Stimulated activated CD4-positive, alpha-beta T cell treated with anti-CD3 and anti-CD28 coated beads, TNF-alpha, amount 100 ng/mL, for 4 hours (primary cell): Measurements from ENCODE around the gene LIPC.

Source experiments
- DNase-seq, 3 experiments: peaks; one replicate each; pipeline ENCODE4 v3.0.0-alpha.2; 2020; ENCODE audit warnings: low read depth in 3 of 3

The LIPC gene

GRCh38 chr15:58554758-58555157 is 123.0 kb downstream of the LIPC start:
- DNase-seq, result no peak

DNA sequence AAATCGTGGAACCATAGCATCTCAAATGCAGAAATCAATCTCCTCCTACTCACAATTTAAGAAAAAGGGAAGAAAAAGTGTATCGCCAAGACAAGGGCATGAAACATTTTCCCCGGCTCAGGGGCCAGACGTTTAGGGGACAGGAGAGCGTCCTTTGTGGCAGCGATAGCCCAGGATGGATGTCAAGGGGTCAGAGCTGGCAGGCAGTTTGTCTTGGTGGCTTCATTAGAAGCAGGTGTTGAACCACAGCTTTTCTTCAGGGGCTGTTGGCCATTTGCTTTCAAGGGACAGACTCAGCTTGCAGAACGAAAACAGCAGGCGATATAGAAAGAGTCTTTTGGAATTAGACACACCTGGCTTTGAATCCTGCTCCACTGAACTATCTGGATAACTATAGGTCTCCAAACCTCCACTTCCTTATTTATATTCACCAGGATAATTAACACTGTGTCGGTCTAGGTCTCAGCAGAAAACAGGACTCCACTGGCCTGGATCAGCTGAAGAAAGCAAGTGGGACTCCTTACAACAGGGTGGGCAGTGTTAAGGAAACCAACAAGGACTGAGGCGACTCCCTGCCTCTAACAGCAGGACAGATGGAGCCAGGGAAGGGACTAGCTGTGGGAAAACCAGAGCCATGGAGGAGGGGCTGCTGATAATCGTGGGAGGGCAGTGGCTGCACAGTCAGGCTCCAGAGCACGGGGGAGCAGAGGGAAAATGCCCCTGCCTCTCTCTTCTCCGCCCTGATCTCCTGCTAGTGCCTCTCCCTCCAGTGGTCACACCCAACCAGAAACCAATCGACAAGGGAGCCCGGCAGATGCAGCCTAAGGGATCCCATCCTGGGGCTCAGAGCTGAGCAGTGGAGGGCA is 123.6 kb downstream of the LIPC start:
- DNase-seq, result no peak

DNA sequence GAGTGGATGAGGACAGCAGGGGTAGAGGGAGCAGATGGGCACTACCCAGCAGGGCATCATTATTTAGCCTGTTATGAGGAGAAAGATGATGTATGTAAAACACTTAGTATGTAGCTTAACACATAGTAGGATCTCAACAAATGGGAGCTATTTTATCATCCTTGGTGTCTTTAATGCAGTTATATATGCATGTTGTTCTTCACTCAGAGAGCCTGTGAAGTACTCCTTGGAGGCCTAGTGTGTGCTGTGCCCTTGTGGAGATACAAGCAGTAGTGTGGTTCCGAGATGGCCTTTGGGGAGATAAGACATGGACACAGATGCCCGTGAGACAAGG is 124.2 kb downstream of the LIPC start:
- DNase-seq, result no peak

GRCh38 chr15:58556541-58556940 is 124.8 kb downstream of the LIPC start:
- DNase-seq, result no peak

DNA sequence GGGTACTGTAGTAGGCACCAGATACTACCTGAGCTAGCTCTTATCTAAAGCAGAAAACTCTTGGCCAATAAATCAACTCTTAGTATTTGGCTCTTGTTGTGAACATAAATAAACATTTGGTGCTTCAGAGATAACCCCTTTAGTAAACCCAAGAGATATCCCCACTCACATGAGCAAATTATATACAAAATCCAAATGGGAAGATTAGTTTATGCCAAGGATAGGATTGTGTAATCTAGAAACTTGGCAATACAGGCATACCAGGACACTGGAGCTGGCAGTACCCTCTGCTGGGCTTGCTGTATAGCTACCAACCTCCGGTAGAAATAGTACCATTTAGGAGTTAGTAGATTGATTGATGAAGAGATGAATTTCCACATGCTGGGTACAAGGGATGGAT is 127.0 kb downstream of the LIPC start:
- DNase-seq, result no peak

DNA sequence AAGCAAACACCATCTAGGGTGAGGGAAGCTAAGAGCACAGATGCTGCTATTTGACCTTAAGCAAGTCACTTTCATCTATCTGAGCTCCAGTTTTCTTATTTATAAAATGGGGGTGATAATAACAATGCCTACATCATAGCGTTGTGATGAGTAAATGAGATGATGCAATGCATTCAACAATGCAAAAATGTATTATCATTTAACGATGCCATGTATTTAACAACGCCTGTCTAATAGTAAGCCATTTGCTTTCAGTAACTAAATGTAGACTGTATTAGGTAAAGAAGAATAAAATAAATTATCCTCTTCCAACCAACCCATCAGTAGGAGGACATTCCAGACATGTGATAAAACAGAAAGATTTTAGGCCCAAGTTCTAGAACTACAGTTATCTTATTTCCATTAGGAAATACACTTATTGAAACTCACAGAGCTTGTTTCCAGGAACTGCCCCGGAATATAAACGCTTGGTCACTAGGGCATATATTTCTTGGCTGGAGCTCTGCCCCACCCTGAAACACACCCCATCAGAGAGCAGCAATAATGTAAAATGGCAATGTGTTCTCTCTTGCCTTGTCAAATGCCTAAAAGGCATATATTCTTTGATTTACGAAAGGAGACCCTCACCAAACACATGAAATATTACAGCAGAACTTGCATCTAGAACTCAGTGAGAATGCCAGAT is 128.3 kb downstream of the LIPC start:
- DNase-seq, result no peak

- DNase-seq, result no peak
Observed at GRCh38 chr15:58561321-58561720, 129.5 kb downstream of the LIPC start.

- DNase-seq, result no peak
Observed at GRCh38 chr15:58562135-58562534, 130.3 kb downstream of the LIPC start.

- no peak for DNase-seq
Observed at GRCh38 chr15:58564981-58565380, 133.2 kb downstream of the LIPC start.

DNA sequence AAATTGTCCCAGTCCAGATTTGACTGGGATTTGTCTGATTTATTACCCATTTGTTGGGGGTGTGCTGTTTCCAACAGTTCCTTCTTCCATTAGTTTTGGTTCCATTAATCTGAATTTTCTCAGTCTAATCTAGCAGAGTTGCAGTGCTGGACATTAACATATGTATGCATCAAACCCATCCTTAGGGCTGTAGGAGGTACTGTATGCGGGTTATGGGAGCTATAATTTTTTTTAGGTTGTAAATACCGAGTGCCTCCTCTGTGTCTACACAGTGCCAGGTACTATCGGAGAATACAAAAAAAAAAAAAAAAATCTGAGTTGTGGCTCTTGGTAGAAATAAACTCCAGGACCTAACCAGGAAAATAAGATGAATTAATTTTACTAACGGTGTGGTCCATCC is 133.8 kb downstream of the LIPC start:
- DNase-seq, result no peak

GRCh38 chr15:58566029-58566428 is 134.2 kb downstream of the LIPC start:
- DNase-seq, result no peak

DNA sequence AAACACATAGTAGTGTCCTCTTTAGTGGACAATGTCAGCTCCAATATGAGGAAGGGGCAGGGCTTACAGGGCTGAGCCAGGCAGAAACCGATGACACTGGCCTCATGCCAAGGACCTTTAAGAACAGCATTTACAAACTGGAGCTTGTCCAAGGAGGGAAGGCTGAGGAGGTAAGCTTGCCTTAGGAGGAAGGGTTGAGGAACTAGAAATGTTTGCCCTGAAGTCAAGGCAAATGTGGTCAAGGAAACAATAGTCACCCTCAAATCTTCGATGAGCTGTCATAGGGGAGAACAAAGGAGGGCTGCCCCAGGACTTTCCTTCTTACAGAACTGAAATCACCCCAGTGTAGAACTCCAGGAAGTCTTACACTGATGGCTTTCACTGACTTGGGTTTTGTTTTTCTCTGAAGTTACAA is 136.4 kb downstream of the LIPC start:
- no peak for DNase-seq

DNA sequence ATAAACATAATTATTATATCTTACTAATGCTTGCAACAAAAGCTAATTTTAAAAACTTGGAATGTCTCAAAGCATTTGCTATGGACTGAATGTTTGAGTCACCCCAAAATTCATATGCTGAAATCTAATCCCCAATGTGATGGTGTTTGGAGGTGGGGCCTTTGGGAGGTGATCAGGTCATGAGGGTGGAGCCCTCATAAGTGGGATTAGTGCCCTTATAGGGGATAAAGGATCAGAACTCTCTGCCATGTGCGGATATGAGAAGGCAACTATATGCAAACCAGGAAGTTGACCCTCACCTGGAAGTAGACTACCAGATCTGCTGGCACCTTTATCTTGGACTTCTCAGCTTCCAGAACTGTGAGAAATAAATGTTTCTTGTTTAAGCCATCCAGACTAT is 137.7 kb downstream of the LIPC start:
- no peak for DNase-seq

- DNase-seq, result no peak
Observed at GRCh38 chr15:58571491-58571890, 139.7 kb downstream of the LIPC start.

- no peak for DNase-seq
Observed at GRCh38 chr15:58572521-58572920, 140.7 kb downstream of the LIPC start.

DNA sequence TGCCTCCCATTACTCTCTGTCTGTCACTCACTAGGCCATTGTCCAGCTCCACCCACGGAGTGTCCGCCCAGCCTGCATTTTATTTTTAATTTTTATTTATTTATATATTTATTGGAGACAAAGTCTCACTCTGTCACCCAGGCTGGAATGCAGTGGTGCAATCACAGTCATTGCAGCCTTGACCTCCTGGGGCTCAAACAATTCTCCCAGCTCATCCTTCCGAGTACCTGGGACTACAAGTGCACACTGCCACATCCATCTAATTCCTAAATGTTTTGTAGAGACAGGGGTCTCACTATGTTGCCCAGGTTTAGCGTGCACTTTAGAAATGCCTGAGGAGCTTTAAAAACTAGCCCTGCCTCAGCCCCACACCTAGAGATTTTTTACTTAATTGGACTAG is 141.5 kb downstream of the LIPC start:
- DNase-seq, result no peak

GRCh38 chr15:58574631-58575030 is 142.8 kb downstream of the LIPC start:
- DNase-seq, result no peak

- no peak for DNase-seq
Observed at GRCh38 chr15:58575045-58575786, 143.4 kb downstream of the LIPC start.

DNA sequence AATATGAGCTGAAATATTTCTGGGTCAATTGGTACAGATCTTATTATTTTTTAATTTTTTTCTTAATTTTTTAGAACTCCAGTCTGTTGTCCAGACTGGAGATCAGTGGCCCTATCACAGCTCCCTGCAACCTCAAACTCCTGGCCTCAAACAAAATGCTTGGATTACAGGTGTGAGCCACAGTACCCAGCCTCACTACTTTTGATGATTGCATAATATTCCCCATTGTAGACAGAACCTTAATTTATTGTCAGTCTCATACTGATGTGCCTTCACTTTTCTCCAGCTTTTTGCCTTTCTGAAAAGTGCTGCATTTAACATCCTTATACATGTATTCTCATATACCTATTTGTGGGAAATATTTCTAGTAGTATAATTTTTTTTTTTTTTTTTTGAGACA is 144.9 kb downstream of the LIPC start:
- DNase-seq, result no peak

DNA sequence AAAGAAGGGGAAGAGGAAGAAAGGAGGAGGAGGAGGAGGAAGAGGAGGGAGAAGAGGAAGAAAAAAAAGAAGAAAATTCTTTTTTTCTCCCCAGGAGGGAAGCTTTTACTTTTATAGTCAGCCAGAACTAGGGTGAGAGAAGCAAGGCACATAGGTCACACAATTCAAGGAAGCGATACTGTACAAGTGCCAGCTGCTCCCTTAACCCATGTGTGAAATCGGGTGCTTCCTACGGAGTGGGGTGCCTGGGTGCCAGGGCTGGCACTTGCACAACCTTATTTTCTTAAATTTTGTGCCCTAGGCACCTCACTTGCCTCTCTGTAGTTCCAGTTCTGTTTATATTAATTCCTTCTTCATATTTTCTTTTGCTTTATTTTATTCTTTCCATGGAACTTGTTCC is 150.4 kb downstream of the LIPC start:
- no peak for DNase-seq

DNA sequence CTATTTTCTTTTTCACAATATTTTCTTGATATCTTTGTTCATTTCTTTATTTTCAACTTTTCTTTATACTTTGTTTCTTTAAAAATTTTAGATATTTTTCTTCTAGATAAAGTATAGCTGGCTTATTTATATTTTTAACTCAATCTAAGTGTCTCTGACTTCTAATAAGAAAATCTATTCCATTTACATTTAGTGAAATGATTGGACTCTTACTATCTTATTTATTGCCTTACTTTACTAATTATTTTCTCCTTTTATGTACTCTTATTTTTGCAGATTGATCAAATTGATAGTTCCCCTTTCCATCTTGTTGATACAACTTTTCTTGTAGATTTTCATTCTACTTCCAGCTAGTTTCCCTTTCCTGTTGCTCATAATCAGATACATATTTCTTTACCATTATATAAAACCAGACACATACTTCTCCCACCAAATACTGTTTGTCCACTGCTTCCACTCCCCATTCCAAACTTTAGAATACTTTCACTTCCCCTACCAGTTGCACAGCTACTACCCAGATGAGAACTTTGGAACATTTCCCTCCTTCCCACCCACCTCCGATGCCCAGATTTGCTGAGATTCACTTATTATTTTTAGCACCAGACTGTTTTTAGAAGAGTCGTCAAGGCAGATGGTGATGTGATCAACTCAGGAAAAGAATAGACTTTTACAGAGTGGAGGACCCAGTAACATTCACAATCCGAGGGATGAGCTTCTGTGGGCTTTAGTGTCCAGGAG is 151.5 kb downstream of the LIPC start:
- no peak for DNase-seq
